Stomach (tissue), 9 donors: ENCODE data around the gene FYN. TPM values are rescaled to one million over a fixed set of nuclear protein-coding genes. Genes with fewer than 3 reads are reported as not detected.

Experiments
- DNase-seq, 2 donors: peaks; one replicate each; pipeline versions ENCODE4 v3.0.0 to v3.0.0-alpha.2; 2013 to 2019
- H3K27ac ChIP-seq, 5 donors: fragments of 200-600 bp in 4 of 5; sonication (generic) in 4 of 5; one replicate each; pipeline ENCODE4 v1.5.1; 2013 to 2019; ENCODE audit warnings: mild to moderate bottlenecking in 1 of 5, moderate library complexity in 1 of 5
- H3K27me3 ChIP-seq, 3 donors: fragments of 200-600 bp; sonication (generic); one replicate each; pipeline ENCODE4 v1.5.1; 2017 to 2019; ENCODE audit warnings: mixed run types in 1 of 3
- H3K36me3 ChIP-seq, 4 donors: fragments of 200-600 bp; sonication (generic); 1 replicate in 3 of 4; 2 replicates in 1 of 4; pipeline ENCODE4 v1.5.1; 2016 to 2019
- H3K4me1 ChIP-seq, 4 donors: fragments of 200-600 bp; sonication (generic); one replicate each; pipeline ENCODE4 v1.5.1; 2016 to 2019
- H3K4me3 ChIP-seq, 4 donors: fragments of 200-600 bp; sonication (generic) in 3 of 4; one replicate each; pipeline ENCODE4 v1.5.1; 2016 to 2019; ENCODE audit warnings: mild to moderate bottlenecking in 1 of 4
- H3K9me3 ChIP-seq, 4 donors: fragments of 200-600 bp; sonication (generic); one replicate each; pipeline ENCODE4 v1.5.1; 2016 to 2019
- CTCF ChIP-seq, 7 experiments: fragments of 450-650 bp in 4 of 7; fragments of 200-600 bp in 3 of 7; sonication (generic) in 3 of 7; IDR thresholded peaks; one replicate each; pipeline ENCODE4 v1.5.1; 2016 to 2019; ENCODE audit warnings: antibody characterized with exemption in 7 of 7, control low read depth in 2 of 7, mild to moderate bottlenecking in 1 of 7
- EP300 ChIP-seq: sonication (generic); formaldehyde crosslinking; IDR thresholded peaks from one replicate; pipeline ENCODE4 v1.6.1; 2017; ENCODE audit warnings: antibody characterized with exemption
- POLR2A ChIP-seq, 4 donors: fragments of 450-650 bp; IDR thresholded peaks; one replicate each; pipeline ENCODE4 v1.6.1; 2016; ENCODE audit warnings: antibody characterized with exemption in 4 of 4, control low read depth in 2 of 4, mild to moderate bottlenecking in 1 of 4, moderate library complexity in 1 of 4
- POLR2AphosphoS5 ChIP-seq, 3 donors: sonication (generic); formaldehyde crosslinking; IDR thresholded peaks; one replicate each; pipeline ENCODE4 v1.6.1; 2016; ENCODE audit warnings: antibody characterized with exemption in 3 of 3
- WGBS, 5 donors: extraction: QIAGEN DNeasy Blood & Tissue Kit in 3 of 5; methylation state at CpG; one replicate each; pipeline versions ENCODE4 v1.1.5 to v1.1.7; 2013 to 2018; 5-methylcytosine and 5-hydroxymethylcytosine counted together
- intact Hi-C: fragments of 100-400 bp; cut with DNase I; formaldehyde crosslinking; loops from one replicate; pipeline ENCODE4 v1.15.1; 2023; ENCODE audit warnings: low total_unique reads
- polyA plus RNA-seq, 3 donors: library from polyadenylated mRNA; stranded (reverse); fragments of 200-250 nt; gene quantifications; one replicate each; pipeline ENCODE4 v1.2.3, GENCODE V29; 2013
- total RNA-seq, 5 donors: library from RNA; depleted of rRNA; stranded (reverse); fragments of >200 nt; gene quantifications; one replicate each; pipeline versions ENCODE4 v1.1.0 to v1.2.3, GENCODE V29; 2014 to 2016
- donor health status: healthy with polysubstance abuse.
- donor health status: Bipolar disorder and iron deficiency.
- donor health status: healthy.

The FYN gene
- total and polyA plus RNA-seq, 8 donors: 8.4 to 146 (median 37.1) TPM

- no peak overlapping the region for H3K27ac ChIP-seq
- peaks cover 0 to 8% (median 3%) of the 10 kb centered on the region in 4 donors for H3K36me3 ChIP-seq
- intact Hi-C loops: no loop called here
- 91 to 96% (median 94%) methylated on average over 6 to 7 of the region's 7 CpGs for WGBS, 5 donors
- peaks cover 9 to 59% (median 47%) of the 10 kb centered on the region in 4 donors for H3K4me1 ChIP-seq
- H3K27me3 ChIP-seq: no peaks in the 10 kb centered on the region
- H3K9me3 ChIP-seq: peaks cover 0 to 8% (median 7%) of the 10 kb centered on the region in 4 donors
- no peak for TF ChIP-seq CTCF (IDR thresholded peaks at IDR 0.05)
- TF ChIP-seq EP300: no peak
- no peak for TF ChIP-seq POLR2A (IDR thresholded peaks at IDR 0.05)
- TF ChIP-seq POLR2AphosphoS5 (IDR thresholded peaks at IDR 0.05): no peak
- DNase-seq: no peak
- H3K4me3 ChIP-seq: no peak overlapping the region
Measured at GRCh38 chr6:111732390-111732789, 140.9 kb downstream of the FYN start.

DNA sequence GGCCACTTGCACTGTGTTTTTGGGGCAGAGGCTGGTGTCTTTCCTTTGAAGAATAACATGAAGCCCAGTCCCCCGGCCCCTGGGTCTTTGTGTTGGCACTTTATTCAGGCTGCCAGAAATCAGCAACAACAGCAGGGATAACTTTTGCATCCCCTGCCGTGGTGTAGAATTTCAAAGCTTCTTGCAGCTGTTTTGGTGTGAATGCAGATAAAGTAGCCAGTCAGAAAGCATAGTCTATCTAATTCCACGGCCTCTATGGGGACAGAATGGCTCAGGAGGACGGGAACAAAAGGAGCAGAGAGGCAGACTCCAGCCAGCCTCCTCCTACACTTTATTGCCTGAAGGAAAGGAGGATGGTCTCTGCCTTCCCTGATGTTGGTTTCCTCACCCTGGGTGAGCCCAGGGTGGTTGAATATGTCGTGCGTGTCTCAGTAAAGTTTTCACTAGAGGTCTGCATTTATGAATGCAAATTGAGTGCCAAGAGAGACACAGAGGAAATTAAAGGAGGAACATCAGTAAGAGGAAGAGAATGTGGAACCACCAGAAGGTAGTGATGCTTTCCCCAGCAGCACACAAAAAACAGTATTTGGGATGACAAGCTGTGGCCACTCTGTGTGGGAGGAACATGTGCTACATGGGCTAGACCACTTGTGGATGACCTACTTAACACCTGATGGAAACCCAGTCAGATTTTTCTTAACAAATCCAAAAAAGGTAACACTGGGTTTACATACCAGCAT lies 141.6 kb downstream of the FYN start:
- Histone ChIP-seq H3K4me1 (peaks cover 2 to 54% (median 41%) of the 10 kb centered on the region in 4 donors), H3K27me3 (no peaks in the 10 kb centered on the region), H3K36me3 (peaks cover 0 to 8% (median 3%) of the 10 kb centered on the region in 4 donors), H3K27ac (peak overlapping the region in 1 of 5 donors; percentile 18), H3K4me3 (no peak overlapping the region), H3K9me3 (peaks cover 0 to 8% (median 7%) of the 10 kb centered on the region in 4 donors)
- no peak for DNase-seq
- no peak for TF ChIP-seq POLR2AphosphoS5 (IDR thresholded peaks at IDR 0.05)
- no peak for TF ChIP-seq POLR2A (IDR thresholded peaks at IDR 0.05)
- intact Hi-C loops: no loop called here
- WGBS, 5 donors: 65 to 71% (median 68%) methylated on average over 6 of the region's 6 CpGs

- Histone ChIP-seq H3K36me3 (peaks cover 0 to 8% (median 3%) of the 10 kb centered on the region in 4 donors), H3K4me3 (no peak overlapping the region), H3K27me3 (no peaks in the 10 kb centered on the region), H3K4me1 (peaks cover 0 to 48% (median 33%) of the 10 kb centered on the region in 4 donors), H3K9me3 (peaks cover 0 to 8% (median 7%) of the 10 kb centered on the region in 4 donors), H3K27ac (peak overlapping the region in 2 of 5 donors; percentile 18 to 45)
- peak; percentile 64 to 71 for DNase-seq
- no peak for TF ChIP-seq CTCF (IDR thresholded peaks at IDR 0.05)
- no peak for TF ChIP-seq POLR2A (IDR thresholded peaks at IDR 0.05)
- no peak for TF ChIP-seq EP300
- TF ChIP-seq POLR2AphosphoS5 (IDR thresholded peaks at IDR 0.05): no peak
- intact Hi-C loops: no loop called here
- WGBS, 5 donors: 15 to 46% (median 31%) methylated on average over 11 of the region's 11 CpGs
Measured at GRCh38 chr6:111730864-111731263, 142.4 kb downstream of the FYN start.

- intact Hi-C loops: loop anchor here (10.0 kb wide), 1 partner anchor 147 kb away; the partner anchor contains the start of gene FYN
- WGBS, 5 donors: 85 to 98% (median 92%) methylated on average over 3 of the region's 3 CpGs
- H3K4me1 ChIP-seq: peaks cover under 1 to 55% (median 31%) of the 10 kb centered on the region in 4 donors
- H3K27me3 ChIP-seq: no peaks in the 10 kb centered on the region
- no peak overlapping the region for H3K4me3 ChIP-seq
- no peak for DNase-seq
- peaks cover 0 to 7% (median 6%) of the 10 kb centered on the region in 4 donors for H3K9me3 ChIP-seq
- TF ChIP-seq POLR2AphosphoS5 (IDR thresholded peaks at IDR 0.05) (no peak), EP300 (no peak), CTCF (IDR thresholded peaks at IDR 0.05) (peak in 3 of 7 experiments; percentile 21 to 26 (median 25)), POLR2A (IDR thresholded peaks at IDR 0.05) (no peak)
- peaks cover 0 to 6% (median 3%) of the 10 kb centered on the region in 4 donors for H3K36me3 ChIP-seq
- H3K27ac ChIP-seq: no peak overlapping the region
Measured at GRCh38 chr6:111727802-111728201, 145.4 kb downstream of the FYN start.
